Retinal pigment epithelial cell (primary cell): Measurements from ENCODE around the gene ZSWIM6.

Experiments
- DNase-seq: peaks from one replicate; pipeline ENCODE4 v3.0.0-alpha.2; 2010; ENCODE audit warnings: low read depth
- H3K4me3 ChIP-seq: 2 replicates; pipeline ENCODE4 v1.5.1; 2011; ENCODE audit warnings: mild to moderate bottlenecking, low read length, control low read depth, moderate library complexity
- TF ChIP-seq, protein P1 (sequence below): conservative IDR thresholded peaks from 2 replicates; pipeline ENCODE4 v1.5.1; 2011; ENCODE audit warnings: low read depth, low read length, control low read depth, inconsistent platforms

ZSWIM6 gene

DNA sequence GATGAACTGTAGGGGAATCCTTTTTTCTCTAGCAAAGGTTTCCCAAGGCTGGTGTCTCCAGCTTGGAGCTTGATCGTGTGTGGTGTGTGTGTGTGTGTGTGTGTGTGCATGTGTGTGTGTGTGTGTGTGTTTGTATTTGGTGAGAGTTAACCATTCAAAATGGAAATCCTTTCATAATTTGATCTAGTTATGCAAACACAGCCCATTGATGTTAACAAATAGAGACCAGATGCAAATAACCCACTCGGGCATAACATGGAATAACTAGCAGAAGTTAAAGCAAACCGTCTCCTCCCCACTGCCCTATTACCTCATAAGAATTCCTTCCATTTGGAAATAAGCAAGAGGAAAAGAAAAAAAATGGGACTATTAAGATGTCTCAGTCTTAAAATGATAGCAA lies 24.9 kb upstream of the ZSWIM6 start:
- no peak overlapping the region for H3K4me3 ChIP-seq
- TF ChIP-seq, protein P1, sequence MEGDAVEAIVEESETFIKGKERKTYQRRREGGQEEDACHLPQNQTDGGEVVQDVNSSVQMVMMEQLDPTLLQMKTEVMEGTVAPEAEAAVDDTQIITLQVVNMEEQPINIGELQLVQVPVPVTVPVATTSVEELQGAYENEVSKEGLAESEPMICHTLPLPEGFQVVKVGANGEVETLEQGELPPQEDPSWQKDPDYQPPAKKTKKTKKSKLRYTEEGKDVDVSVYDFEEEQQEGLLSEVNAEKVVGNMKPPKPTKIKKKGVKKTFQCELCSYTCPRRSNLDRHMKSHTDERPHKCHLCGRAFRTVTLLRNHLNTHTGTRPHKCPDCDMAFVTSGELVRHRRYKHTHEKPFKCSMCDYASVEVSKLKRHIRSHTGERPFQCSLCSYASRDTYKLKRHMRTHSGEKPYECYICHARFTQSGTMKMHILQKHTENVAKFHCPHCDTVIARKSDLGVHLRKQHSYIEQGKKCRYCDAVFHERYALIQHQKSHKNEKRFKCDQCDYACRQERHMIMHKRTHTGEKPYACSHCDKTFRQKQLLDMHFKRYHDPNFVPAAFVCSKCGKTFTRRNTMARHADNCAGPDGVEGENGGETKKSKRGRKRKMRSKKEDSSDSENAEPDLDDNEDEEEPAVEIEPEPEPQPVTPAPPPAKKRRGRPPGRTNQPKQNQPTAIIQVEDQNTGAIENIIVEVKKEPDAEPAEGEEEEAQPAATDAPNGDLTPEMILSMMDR, result no peak
- DNase-seq, result no peak

DNA sequence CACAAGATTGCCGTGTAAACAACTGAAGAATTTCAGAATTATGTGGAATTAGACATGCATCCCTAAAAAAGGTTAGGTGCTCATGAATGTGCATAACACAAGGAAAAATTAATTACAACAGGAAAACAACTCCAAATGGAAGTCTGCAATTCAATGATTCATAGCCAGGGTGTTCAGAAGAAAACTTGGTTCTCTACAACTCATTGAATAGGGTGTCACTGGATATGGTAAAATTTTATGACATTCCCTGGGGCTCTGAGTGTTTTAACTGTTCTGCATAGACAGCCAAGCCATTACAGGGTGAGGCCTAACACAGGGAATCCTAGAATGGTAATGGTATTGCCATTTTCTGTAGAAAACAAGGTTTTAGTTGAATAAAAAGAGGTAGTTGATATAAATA lies 24.4 kb upstream of the ZSWIM6 start:
- DNase-seq, result no peak
- TF ChIP-seq, protein P1, result no peak
- no peak overlapping the region for H3K4me3 ChIP-seq

DNA sequence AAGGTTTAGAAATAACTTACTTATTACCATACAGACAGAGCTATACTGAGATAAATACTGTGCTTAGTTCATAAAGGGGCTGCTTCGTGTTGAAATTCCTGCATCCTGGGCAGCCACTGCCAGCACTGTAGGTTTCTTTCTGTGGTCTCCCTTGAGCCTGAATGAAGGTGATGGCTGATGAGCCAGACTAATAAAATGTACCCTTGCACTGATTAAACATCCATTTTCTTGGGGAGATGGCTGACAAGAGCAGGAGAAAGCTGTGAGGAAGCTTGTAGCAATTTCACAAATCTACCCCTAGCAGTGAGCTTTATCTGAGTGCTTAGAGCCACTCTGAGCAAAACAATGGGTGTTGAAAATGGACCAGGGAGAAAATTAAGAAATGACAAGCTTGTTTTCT lies 23.3 kb upstream of the ZSWIM6 start:
- no peak for DNase-seq
- no peak overlapping the region for H3K4me3 ChIP-seq
- TF ChIP-seq, protein P1, result no peak

DNA sequence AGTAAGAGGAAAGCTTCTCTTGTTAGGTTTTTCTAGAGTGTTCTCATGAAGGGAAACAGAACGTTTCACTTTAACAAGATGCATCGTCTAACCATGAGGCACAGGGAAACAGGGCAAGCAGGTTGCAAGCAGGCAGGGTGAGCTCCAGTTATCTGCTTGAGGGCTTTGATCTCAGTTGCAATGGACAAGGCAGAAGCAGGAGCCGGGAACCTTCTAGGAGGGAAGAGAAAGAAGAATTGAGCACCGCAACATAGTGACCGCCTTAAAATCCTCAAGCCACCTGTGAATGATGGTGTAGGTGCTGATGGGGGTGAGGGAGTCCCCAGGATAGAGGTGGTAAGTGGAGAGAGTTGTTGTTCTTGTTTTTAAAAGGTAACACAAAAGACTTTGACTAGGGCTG lies 22.9 kb upstream of the ZSWIM6 start:
- H3K4me3 ChIP-seq, result no peak overlapping the region
- TF ChIP-seq, protein P1, result no peak
- DNase-seq, result no peak

DNA sequence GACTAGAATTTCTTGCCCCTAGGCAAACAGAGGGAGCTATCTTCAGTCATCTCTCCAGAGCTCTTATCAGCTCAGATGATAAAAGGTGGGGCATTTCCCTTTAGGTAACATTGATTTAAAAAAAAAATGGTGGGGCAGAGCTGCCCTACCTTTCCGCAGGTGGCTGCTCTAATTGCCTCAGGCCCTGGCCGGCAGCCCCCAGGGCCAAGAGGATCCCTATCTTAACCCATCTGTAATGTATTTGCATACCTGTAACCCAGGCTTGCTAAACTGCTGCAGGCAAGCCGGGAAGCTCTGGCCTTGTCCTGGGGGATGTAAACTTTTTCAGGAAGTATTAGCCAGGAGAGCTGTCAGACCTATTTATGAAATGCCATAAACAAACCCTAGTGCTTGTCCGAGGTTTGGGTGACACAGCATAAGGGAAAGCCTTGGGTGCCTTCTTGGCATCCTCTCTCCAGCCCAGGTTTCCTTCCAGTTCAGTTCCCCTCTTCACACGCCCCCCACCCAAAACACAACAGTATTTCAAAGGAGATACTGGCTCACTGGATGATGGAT lies 20.9 kb upstream of the ZSWIM6 start:
- no peak for DNase-seq
- TF ChIP-seq, protein P1, result no peak
- H3K4me3 ChIP-seq, result no peak overlapping the region

DNA sequence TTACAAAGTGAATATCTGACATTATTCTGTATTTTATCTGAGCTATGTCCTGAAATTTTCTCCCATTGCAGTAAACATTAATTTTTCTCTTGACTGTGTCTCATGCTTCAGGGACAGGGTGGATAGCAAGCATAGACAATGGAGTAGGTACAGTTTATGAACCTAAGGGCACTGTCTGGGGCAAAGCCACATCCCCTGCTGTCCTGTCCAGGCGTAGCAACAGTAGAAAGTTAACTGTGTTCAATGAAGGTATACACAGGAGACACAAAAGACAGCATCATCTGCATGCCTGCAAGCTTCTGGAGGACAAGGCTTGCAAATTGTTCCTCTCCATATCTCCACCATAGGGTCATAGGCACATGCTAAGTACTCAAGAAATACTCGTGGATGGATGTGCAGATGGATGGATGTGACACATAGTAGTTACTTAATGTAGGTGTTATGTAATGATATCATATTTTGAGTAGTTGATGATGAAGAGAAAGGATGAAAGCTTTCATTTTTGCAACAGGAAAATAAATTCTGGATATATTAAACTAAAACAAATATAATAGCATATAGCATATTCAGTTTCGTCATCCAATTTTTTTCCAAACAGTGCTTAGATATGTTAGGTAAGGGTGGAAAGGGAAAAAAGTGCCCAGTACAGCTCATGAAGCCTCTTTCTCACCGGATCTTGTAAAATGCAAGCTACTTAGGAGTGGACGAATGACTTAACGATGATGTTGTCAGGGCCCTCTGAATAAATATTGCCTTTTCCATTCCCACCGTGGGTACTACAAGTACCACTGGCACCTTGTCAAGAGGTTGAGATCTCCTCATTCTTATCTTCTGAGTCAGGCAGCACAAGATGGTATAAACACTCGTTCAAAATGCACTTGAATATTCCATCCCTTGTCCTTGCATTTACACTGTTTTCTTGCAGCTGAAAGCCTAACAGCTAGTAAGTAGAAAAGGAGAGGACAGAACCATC lies 19.9 kb upstream of the ZSWIM6 start:
- DNase-seq, result peak; percentile 98
- TF ChIP-seq, protein P1, result no peak
- H3K4me3 ChIP-seq, result no peak overlapping the region
